HG02678 (cell line): ENCODE data around the gene SV2B.
A peak's percentile ranks its signal among the peaks of the same experiment; 100 is the strongest.
"Not testable (repeated sequence)": the region's sequence is repeated elsewhere in the genome, so short reads cannot be mapped to it uniquely, and the experiment has no call there.

Experiments used
- ATAC-seq: cut with Tn5 transposase; IDR thresholded peaks from one replicate; pipeline ENCODE4 v1.9.1; 2021; ENCODE audit warnings: mild to moderate bottlenecking, moderate library complexity; ENCODE audit not compliant: unreplicated experiment

Gene SV2B

GRCh38 chr15:91099995-91100813 is at the start of gene SV2B:
Gene SV2B, plus strand, starts transcription at chr15:91100257. Its CDS starts 126,007 bp downstream, at chr15:91226264.
- peak; percentile 63 for ATAC-seq

GRCh38 chr15:91051248-91051647 is 48.8 kb upstream of the SV2B start:
- no peak for ATAC-seq

GRCh38 chr15:91054816-91055215 is 45.2 kb upstream of the SV2B start:
- no peak for ATAC-seq

GRCh38 chr15:91055548-91056331 is 44.3 kb upstream of the SV2B start:
- ATAC-seq: peak; percentile 48

- no peak for ATAC-seq
Measured at GRCh38 chr15:91061230-91061629, 38.8 kb upstream of the SV2B start.

GRCh38 chr15:91061997-91062396 is 38.1 kb upstream of the SV2B start:
- ATAC-seq: no peak

GRCh38 chr15:91065505-91065904 is 34.6 kb upstream of the SV2B start:
- no peak for ATAC-seq

GRCh38 chr15:91067036-91067435 is 33.0 kb upstream of the SV2B start:
- ATAC-seq: no peak

- ATAC-seq: no peak
Measured at GRCh38 chr15:91068436-91068835, 31.6 kb upstream of the SV2B start.

GRCh38 chr15:91068966-91069365 is 31.1 kb upstream of the SV2B start:
- no peak for ATAC-seq

GRCh38 chr15:91070872-91071271 is 29.2 kb upstream of the SV2B start:
- no peak for ATAC-seq

- no peak for ATAC-seq
Measured at GRCh38 chr15:91072161-91072560, 27.9 kb upstream of the SV2B start.

- ATAC-seq: no peak
Measured at GRCh38 chr15:91073077-91073476, 27.0 kb upstream of the SV2B start.

- no peak for ATAC-seq
Measured at GRCh38 chr15:91073768-91074167, 26.3 kb upstream of the SV2B start.

GRCh38 chr15:91075739-91076138 is 24.3 kb upstream of the SV2B start:
- ATAC-seq: no peak

GRCh38 chr15:91077029-91077428 is 23.0 kb upstream of the SV2B start:
- no peak for ATAC-seq

GRCh38 chr15:91093866-91094265 is 6.2 kb upstream of the SV2B start:
- ATAC-seq: not testable (repeated sequence)

- no peak for ATAC-seq
Measured at GRCh38 chr15:91098451-91098850, 1.6 kb upstream of the SV2B start.

GRCh38 chr15:91099616-91099994 is 452 bp upstream of the SV2B start:
- ATAC-seq: peak; percentile 32

GRCh38 chr15:91100814-91101607 is 954 bp downstream of the SV2B start:
- peak; percentile 12 for ATAC-seq

- ATAC-seq: no peak
Measured at GRCh38 chr15:91101608-91101920, 1.5 kb downstream of the SV2B start.
